ENCODE results near the gene C4BPA.
A peak's percentile ranks its signal among the peaks of the same experiment; 100 is the strongest.

Gene C4BPA

DNA sequence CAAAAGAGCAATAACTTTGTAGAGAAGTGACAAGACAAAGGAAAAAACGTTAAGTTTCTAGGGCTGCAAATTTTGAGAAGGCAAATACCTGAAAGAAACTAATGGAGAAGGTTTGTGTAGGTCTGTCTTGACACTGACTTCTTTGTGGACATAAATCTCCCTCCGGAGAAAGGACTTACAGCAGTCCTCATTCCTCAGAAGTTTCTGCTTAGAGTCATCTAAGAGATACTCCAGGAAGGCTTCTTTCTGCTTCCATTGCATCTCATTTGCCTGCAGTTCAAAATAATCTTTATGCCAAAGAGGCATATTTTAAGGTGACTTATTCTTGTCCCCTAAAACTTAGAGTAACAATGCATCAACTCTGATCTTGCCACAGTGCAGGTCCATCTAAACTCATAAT is 19.8 kb upstream of the C4BPA start:
- Histone ChIP-seq H3K27ac (no peak overlapping the region), H3K36me3 (replicated peaks) (no peaks in the 10 kb centered on the region), H3K4me3 (ENCODE audit: low read depth, low read length) (no peak overlapping the region), H3K27me3 (replicated peaks) (no peaks in the 10 kb centered on the region)
- TF ChIP-seq CTCF (IDR thresholded peaks at IDR 0.05; ENCODE audit: low read depth, low read length, missing control alignments) = no peak
- no peak for DNase-seq
- in situ Hi-C loops (cut with HindIII; ENCODE audit: low pct_ligation_motif_present, low sequenced_read_pairs) = loop anchor here (25.0 kb wide), 1 partner anchor 328 kb away; no protein-coding TSS in a partner anchor

GRCh38 chr1:207084701-207085180 is 19.3 kb upstream of the C4BPA start:
- H3K27me3 ChIP-seq (replicated peaks) = no peaks in the 10 kb centered on the region
- DNase-seq = peak; percentile 59
- no peak overlapping the region for H3K27ac ChIP-seq
- no peak overlapping the region for H3K4me3 ChIP-seq (ENCODE audit: low read depth, low read length)
- H3K36me3 ChIP-seq (replicated peaks) = no peaks in the 10 kb centered on the region
- in situ Hi-C loops (cut with HindIII; ENCODE audit: low pct_ligation_motif_present, low sequenced_read_pairs) = loop anchor here (25.0 kb wide), 1 partner anchor 328 kb away; no protein-coding TSS in a partner anchor
- peak; percentile 73 for TF ChIP-seq CTCF (IDR thresholded peaks at IDR 0.05; ENCODE audit: low read depth, low read length, missing control alignments)

DNA sequence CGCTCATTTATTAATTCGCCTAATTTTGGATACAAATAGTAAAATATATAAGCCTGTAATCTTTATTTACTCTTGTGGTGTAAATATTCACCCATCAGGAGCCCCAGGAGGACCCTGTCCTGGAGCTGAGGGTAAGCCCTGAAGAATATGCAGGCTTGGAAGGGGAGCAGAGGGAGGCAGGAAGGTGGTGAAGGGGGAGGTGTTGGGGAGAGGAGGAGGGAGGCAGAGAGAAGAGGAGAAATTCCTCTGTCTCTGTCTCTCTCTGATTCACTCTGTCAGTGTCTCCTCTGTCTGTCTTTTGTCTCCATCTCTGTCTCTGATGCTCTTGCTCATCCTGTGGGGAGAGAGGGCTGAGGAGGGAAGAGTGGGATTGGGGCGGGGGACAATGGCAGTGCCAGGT is 18.1 kb upstream of the C4BPA start:
- H3K27me3 ChIP-seq (replicated peaks) = no peaks in the 10 kb centered on the region
- no peak for TF ChIP-seq CTCF (IDR thresholded peaks at IDR 0.05; ENCODE audit: low read depth, low read length, missing control alignments)
- in situ Hi-C loops (cut with HindIII; ENCODE audit: low pct_ligation_motif_present, low sequenced_read_pairs) = loop anchor here (25.0 kb wide), 1 partner anchor 326 kb away; no protein-coding TSS in a partner anchor

DNA sequence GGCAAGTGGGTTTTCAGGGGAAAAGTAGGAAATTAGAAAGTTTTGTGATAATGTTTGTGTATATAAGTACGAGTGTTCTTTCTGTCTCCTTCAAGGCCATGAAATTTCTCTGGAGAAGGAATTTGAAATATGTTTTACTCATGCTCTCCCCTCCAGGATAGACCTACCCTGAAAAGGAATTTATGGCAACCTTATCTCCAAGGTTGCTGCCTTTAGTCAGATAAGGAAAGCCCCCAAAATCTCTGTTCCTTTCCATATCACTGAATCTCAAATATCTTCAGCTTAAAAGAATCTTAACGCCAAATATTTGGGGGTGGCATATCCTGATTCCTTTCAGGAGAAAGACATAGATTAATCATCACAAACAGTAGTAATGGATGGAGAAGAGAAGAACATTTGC is 15.9 kb upstream of the C4BPA start:
- Histone ChIP-seq H3K4me3 (ENCODE audit: low read depth, low read length) (no peak overlapping the region), H3K27ac (no peak overlapping the region), H3K36me3 (replicated peaks) (no peaks in the 10 kb centered on the region), H3K27me3 (replicated peaks) (no peaks in the 10 kb centered on the region)
- no peak for TF ChIP-seq CTCF (IDR thresholded peaks at IDR 0.05; ENCODE audit: low read depth, low read length, missing control alignments)
- DNase-seq = no peak
- in situ Hi-C loops (cut with HindIII; ENCODE audit: low pct_ligation_motif_present, low sequenced_read_pairs) = loop anchor here (25.0 kb wide), 1 partner anchor 324 kb away; no protein-coding TSS in a partner anchor

More for the DNA sequence above, 18.1 kb upstream of the C4BPA start:
- DNase-seq = no peak
- Histone ChIP-seq H3K27ac (no peak overlapping the region), H3K4me3 (ENCODE audit: low read depth, low read length) (no peak overlapping the region), H3K36me3 (replicated peaks) (no peaks in the 10 kb centered on the region)

DNA sequence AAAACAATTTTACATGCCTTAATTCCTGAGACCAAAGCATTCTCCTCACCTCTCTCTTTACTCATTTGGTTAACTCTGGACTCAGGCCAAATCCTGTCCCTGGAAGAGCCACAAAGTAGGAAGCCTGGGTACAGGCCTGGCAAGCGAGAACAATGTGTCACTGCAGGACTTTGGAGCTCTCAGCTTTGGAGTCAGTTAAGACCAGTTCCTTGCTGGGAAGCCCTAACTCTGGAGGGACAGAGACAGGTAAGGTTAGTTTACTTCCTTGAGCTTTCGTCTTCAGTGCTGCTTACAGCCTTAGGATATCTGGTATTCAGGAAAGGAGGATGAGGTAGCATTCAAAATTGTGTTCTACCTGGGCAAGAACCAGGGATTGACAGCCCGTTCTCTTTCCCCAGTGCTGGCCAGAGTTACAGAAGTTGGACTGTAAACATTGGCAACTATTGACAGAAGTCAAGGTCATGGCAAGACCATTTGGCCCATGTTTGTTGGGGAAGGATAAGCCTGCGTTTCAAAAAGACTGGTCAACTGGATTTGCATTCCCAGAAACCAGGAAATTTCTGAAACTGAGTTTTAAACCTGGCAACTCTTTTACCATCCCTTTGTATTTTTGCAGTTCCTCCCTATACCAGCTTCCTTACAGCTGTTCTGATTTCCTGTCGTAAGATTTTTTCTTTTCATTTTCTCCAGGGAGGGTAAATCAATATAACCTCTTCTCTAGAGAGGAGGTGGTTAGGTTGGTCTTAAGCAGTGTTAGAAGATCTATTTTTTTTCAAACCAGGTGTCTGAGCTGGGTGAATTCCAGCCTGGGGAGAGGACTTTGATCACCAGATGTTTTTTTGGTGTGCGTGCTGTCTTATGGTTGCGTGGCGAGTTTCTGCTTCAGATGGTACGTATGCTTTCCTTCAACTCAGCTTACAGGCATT is 15.1 kb upstream of the C4BPA start, which contains the start of gene C4BPB:
TSS of gene C4BPB (plus strand) at position 160 of the 926 bp plus-strand sequence. CDS start at position 832, 672 bp downstream.
- no peaks in the 10 kb centered on the region for H3K36me3 ChIP-seq (replicated peaks)
- TF ChIP-seq CTCF (IDR thresholded peaks at IDR 0.05; ENCODE audit: low read depth, low read length, missing control alignments) = no peak
- H3K27me3 ChIP-seq (replicated peaks) = no peaks in the 10 kb centered on the region
- H3K4me3 ChIP-seq (ENCODE audit: low read depth, low read length) = no peak within 1 kb of the TSS
- DNase-seq = no peak
- in situ Hi-C loops (cut with HindIII; ENCODE audit: low pct_ligation_motif_present, low sequenced_read_pairs) = loop anchor here (25.0 kb wide), 1 partner anchor 323 kb away; no protein-coding TSS in a partner anchor
- no peak within 1 kb of the TSS for H3K27ac ChIP-seq
